Muscle of leg (tissue), 11 donors: ENCODE results near the gene GALNT6. TPM values are rescaled to one million over a fixed set of nuclear protein-coding genes. Genes with fewer than 3 reads are reported as not detected.

ENCODE experiments used
- DNase-seq: peaks from one replicate; pipeline ENCODE4 v3.0.0; 2013
- H3K27ac ChIP-seq: one replicate; pipeline ENCODE4 v1.5.1; 2013; ENCODE audit warnings: mild to moderate bottlenecking, low read length, control low read depth
- H3K27me3 ChIP-seq: one replicate; pipeline ENCODE4 v1.6.1; 2013; ENCODE audit warnings: low read length; ENCODE audit not compliant: control insufficient read depth, insufficient read depth
- H3K36me3 ChIP-seq: one replicate; pipeline ENCODE4 v1.6.1; 2013; ENCODE audit warnings: low read length; ENCODE audit not compliant: control insufficient read depth, insufficient read depth
- H3K4me1 ChIP-seq: one replicate; pipeline ENCODE4 v1.6.1; 2013; ENCODE audit warnings: low read length; ENCODE audit not compliant: control insufficient read depth, insufficient read depth
- H3K4me3 ChIP-seq: one replicate; pipeline ENCODE4 v1.5.1; 2013; ENCODE audit warnings: low read length, control low read depth
- H3K9me3 ChIP-seq: replicated peaks from 2 replicates; pipeline ENCODE4 v1.6.1; 2013; ENCODE audit warnings: low read depth, low read length; ENCODE audit not compliant: control insufficient read depth
- WGBS: methylation state at CpG from one replicate; pipeline ENCODE4 v1.1.5; 2013; ENCODE audit warnings: missing lambda C conversion rate; ENCODE audit not compliant: insufficient coverage; 5-methylcytosine and 5-hydroxymethylcytosine counted together
- polyA plus RNA-seq, 8 donors: library from polyadenylated mRNA; unstranded; fragments of 120-200 nt; gene quantifications; one replicate each; pipeline versions ENCODE4 v1.2.1 to v1.2.3, GENCODE V29; 2013; ENCODE audit warnings: inconsistent platforms in 1 of 8, low replicate concordance in 1 of 8; ENCODE audit not compliant: insufficient read length in 8 of 8, insufficient read depth in 1 of 8
- total RNA-seq: library from RNA; stranded (reverse); fragments of 120-200 nt; gene quantifications from one replicate; pipeline ENCODE4 v1.2.4, GENCODE V29; 2013

Gene GALNT6
- total and polyA plus RNA-seq, 9 donors, result 0.32 to 1.1 (median 0.50) TPM

DNA sequence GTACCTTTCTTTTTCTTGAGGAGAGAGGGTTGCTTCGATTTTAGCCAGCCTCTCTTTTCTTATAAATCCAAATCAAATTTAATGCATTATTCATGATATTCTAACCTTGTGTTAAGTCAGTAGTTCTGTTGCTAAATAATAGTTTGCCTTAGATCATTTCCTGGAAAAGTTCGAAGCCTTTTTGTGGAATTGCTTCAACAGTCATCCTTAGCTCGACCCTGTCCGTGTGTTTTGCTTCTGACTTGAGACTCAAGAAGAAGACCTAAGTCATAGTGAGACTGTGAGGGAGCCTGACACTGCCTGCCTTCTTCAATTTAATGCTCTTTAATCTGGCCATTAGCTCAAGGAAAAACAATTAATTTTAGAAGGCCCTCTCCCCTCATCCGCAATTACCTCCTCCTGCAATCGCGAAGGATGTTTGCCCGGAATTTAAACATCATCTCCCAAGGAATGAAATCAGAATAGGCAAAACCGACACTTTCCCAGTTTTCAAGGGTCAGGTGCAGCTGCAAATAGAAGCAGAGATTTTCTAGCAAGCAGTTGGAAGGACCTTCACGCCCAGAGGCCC, 33.0 kb upstream of the GALNT6 start:
- H3K27ac ChIP-seq, result no peak overlapping the region
- DNase-seq, result peak; percentile 26
- H3K9me3 ChIP-seq, result no peaks in the 10 kb centered on the region
- no peaks in the 10 kb centered on the region for H3K36me3 ChIP-seq
- peaks cover 12% of the 10 kb centered on the region for H3K4me1 ChIP-seq
- WGBS, result 16% methylated on average over 6 of the region's 10 CpGs
- peak overlapping the region; percentile 57 for H3K4me3 ChIP-seq
- peaks cover 20% of the 10 kb centered on the region for H3K27me3 ChIP-seq

DNA sequence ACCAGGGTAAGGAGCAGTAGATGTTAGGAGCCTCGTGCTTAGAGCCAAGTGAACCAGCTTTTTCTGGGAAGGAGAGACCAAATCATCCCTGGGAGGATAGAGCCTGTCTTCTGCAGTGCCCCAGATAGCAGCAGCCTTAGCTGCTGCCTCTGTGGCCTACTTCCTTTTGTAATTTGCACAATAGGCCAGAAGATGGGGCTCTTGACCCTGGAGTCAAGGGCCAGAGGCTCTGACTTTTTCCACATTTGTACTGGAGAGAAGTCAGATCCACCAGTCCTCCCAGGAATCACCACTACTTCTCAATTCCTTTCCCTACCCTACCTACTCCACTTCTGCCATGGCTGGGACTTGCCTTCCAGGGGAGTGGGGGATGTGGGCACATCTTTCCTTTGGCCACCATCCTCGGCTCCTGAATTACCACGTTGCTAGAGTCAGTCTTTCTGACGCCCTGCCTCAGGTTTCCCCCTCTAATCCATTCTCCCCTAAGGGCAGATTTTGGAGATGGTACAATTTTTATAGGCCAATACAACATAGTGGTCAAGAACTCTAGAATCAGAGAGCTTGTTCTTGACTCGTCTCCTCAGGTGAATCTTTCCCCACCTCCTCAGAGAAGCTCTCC, 30.2 kb upstream of the GALNT6 start:
- Histone ChIP-seq H3K27ac (no peak overlapping the region), H3K36me3 (no peaks in the 10 kb centered on the region), H3K27me3 (peaks cover 18% of the 10 kb centered on the region), H3K4me1 (peaks cover 12% of the 10 kb centered on the region), H3K4me3 (no peak overlapping the region), H3K9me3 (no peaks in the 10 kb centered on the region)
- DNase-seq, result peak; percentile 85
- WGBS, result 0% methylated on average over 1 of the region's 5 CpGs

DNA sequence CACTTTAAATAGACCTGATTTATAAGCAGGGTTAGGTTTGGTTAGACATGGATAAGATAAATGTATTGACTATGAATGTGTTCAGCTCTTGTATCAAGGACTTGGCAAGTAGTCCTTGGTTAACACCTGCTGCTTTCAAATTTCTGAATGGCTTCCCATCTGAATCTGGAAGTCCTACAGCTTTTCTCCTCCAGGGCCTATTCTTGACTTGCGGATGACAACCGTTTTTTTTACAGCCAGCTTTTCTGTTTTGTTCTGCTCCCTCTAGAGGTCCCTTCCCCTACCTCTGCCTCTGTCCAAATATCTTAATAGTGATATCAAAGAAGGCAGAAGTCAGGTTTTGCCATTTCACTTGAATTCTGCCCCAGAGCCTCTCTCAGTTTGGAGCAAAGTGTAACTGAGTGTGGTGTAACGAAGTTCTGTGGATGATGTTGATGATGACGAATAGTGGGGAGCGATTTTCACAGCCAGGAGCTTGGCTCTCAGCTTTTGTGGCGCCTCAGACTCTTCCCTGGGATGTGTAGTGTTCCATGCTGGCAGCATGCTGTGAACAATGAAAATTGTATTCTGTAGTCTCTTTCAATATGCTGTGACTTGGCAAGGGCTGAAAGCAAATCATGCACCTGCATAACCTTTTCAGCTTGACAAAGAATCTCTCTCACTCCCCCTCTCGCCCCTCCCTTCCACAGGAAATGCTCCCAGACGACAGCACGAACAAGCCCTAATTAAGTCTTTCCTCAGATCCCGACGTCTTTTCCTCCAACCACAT, 28.4 kb upstream of the GALNT6 start:
- WGBS, result 28% methylated on average over 3 of the region's 11 CpGs
- Histone ChIP-seq H3K4me3 (no peak overlapping the region), H3K9me3 (no peaks in the 10 kb centered on the region), H3K27ac (no peak overlapping the region), H3K4me1 (peaks cover 6% of the 10 kb centered on the region), H3K27me3 (peaks cover 6% of the 10 kb centered on the region), H3K36me3 (no peaks in the 10 kb centered on the region)
- no peak for DNase-seq

DNA sequence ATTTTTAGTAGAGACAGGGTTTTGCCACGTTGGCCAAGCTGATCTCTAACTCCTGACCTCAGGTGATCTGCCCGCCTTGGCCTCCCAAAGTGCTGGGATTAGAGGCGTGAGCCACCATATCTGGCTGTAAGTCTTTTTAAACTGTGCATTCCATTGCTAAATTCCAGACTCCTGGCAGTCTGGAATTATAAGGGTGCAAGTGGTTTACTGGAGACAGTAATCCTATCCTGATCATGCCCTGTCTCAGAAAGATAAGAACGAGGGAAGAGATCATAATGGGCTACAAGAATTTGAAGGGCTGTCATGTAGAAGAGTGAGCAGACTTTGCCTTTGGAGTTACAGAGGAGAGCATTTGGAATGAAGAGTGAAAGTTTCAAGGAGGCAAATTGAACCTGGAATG, 26.6 kb upstream of the GALNT6 start:
- 77% methylated on average over 4 of the region's 4 CpGs for WGBS
- peaks cover 2% of the 10 kb centered on the region for H3K27me3 ChIP-seq
- no peaks in the 10 kb centered on the region for H3K9me3 ChIP-seq
- H3K36me3 ChIP-seq, result no peaks in the 10 kb centered on the region
- no peaks in the 10 kb centered on the region for H3K4me1 ChIP-seq
- H3K4me3 ChIP-seq, result no peak overlapping the region
- no peak overlapping the region for H3K27ac ChIP-seq
- DNase-seq, result no peak

DNA sequence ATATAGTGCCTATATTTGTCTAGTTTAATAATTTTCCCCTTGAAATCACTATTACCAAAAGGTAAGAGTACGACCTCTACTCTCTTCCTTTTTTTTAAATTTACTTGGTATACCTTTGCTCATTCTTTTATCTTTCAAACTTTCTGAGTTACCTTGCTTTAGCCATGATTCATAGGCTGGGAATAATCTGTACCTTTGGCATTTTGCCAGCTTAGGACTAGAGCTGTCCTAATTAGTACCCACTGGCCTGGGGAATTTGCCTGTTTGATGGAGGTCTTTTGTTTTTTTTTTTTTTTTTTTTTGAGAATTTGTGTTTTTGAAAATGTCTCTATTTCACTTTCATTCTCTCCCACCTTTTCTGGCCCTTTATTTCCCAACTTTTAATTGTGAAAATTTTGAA, 24.7 kb upstream of the GALNT6 start:
- Histone ChIP-seq H3K27me3 (peaks cover 2% of the 10 kb centered on the region), H3K27ac (no peak overlapping the region), H3K36me3 (no peaks in the 10 kb centered on the region), H3K9me3 (no peaks in the 10 kb centered on the region), H3K4me1 (no peaks in the 10 kb centered on the region), H3K4me3 (no peak overlapping the region)
- DNase-seq, result no peak
- WGBS, result no CpG with 5 or more reads among the region's 1 CpG

DNA sequence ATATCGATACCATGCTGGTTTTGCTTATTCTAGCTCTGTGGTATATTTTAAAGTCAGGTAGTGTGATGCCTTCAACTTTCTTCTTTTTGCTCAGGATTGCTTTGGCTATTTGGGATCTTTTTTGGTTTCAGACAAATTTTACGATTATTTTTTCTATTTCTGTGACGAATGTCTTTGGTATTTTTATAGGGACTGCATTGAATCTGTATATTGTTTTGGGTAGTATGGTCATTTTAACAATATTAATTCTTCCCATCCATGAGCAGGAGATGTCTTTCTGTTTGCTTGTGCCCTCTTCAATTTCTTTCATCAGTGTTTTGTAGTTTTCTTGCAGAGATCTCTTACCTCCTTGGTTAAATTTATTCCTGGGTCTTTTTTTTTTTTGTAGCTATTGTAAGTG, 22.6 kb upstream of the GALNT6 start:
- Histone ChIP-seq H3K36me3 (no peaks in the 10 kb centered on the region), H3K9me3 (no peaks in the 10 kb centered on the region), H3K4me1 (no peaks in the 10 kb centered on the region), H3K27ac (no peak overlapping the region), H3K4me3 (no peak overlapping the region), H3K27me3 (peaks cover 2% of the 10 kb centered on the region)
- no CpG with 5 or more reads among the region's 3 CpGs for WGBS
- no peak for DNase-seq

DNA sequence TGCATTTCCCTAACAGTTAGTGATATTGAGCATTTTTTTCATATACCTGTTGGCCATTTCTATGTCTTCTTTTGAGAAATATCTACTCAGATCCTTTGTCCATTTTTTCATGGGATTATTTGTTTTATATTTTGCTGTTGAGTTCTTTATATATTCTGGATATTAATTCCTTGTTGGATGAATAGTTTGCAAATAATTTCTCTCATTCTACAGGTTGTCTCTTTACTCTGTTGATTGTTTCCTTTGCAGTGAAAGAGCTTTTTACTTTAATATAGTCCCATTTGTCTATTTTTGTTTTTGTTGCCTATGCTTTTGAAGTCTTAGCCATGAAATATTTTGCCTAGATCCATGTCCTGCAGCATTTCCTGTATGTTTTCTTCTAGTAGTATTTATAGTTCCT, 21.9 kb upstream of the GALNT6 start:
- DNase-seq, result no peak
- Histone ChIP-seq H3K4me1 (no peaks in the 10 kb centered on the region), H3K9me3 (no peaks in the 10 kb centered on the region), H3K27ac (no peak overlapping the region), H3K27me3 (peaks cover 2% of the 10 kb centered on the region), H3K4me3 (no peak overlapping the region), H3K36me3 (no peaks in the 10 kb centered on the region)

DNA sequence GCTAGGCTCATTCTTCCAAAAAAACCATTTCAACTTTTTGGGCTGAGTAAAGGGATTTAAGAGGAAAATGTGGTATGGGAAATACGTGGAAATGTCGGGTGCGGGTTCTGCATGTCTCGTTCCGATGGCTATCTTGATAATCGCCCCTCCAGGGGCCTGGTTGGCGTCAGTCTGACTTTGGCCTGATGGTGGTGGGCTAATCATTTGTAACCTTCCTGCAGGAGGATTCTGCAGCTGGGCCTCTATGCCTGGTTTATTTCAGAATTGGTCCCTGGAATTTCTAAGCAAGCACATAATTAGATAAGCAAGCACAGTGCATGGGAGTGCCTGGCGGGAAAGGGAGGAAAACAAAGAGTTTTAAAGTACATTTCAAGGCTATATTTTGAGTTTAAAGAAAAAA, 18.6 kb upstream of the GALNT6 start:
- no peak for DNase-seq
- 52% methylated on average over 4 of the region's 8 CpGs for WGBS
- H3K36me3 ChIP-seq, result no peaks in the 10 kb centered on the region
- H3K27ac ChIP-seq, result no peak overlapping the region
- no peak overlapping the region for H3K4me3 ChIP-seq
- no peaks in the 10 kb centered on the region for H3K9me3 ChIP-seq
- no peaks in the 10 kb centered on the region for H3K4me1 ChIP-seq
- H3K27me3 ChIP-seq, result peaks cover 2% of the 10 kb centered on the region

DNA sequence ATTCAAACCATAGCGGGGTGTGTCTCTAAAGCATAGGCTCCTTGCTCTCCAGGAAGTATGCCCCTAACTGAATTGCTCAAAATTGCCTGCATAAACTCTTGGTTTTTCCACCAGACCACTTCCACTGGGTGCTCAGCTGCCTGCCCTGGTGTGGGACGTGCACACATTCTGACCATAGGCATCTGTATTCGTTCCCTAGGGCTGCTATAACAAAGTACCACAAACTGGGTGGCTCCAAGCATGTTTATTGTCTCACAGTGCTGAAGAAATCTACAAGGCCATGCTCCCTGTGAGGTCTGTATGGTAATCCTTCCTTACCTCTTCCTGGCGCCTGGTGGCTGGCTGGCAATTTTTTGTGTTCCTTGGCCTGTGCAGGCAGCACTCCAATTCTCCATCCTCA, 16.4 kb upstream of the GALNT6 start:
- Histone ChIP-seq H3K27ac (no peak overlapping the region), H3K4me1 (no peaks in the 10 kb centered on the region), H3K36me3 (no peaks in the 10 kb centered on the region), H3K4me3 (no peak overlapping the region), H3K27me3 (peaks cover 2% of the 10 kb centered on the region), H3K9me3 (no peaks in the 10 kb centered on the region)
- 51% methylated on average over 4 of the region's 4 CpGs for WGBS
- DNase-seq, result no peak

DNA sequence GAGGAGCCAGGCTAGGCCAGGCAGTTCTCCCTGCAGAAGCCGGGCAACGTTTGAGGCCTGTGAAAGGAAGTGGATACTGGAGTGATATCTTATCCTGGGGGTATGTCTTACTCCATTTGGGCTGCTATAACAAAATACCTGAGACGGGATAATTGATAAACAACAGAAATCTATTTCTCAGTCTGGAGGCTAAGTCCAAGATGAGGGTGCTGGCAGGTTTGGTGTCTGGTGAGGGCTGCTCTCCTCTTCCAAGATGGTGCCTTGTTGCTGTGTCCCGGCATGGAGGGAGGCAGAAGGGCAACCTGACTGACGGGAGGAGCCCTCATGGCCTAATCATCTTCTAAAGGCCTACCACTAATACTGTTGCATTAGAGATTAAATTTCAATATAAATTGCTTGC, 15.7 kb upstream of the GALNT6 start:
- Histone ChIP-seq H3K9me3 (no peaks in the 10 kb centered on the region), H3K36me3 (no peaks in the 10 kb centered on the region), H3K4me1 (no peaks in the 10 kb centered on the region), H3K4me3 (no peak overlapping the region), H3K27me3 (peaks cover 2% of the 10 kb centered on the region), H3K27ac (no peak overlapping the region)
- no CpG with 5 or more reads among the region's 5 CpGs for WGBS
- DNase-seq, result no peak
